ENCODE data around the gene CABYR.

CABYR gene

GRCh38 chr18:24138789-24139616, at the start of gene CABYR:
CABYR (plus strand) TSS chr18:24139062; CDS start chr18:24143115, 4,053 bp downstream.
- DNase-seq (ENCODE audit: extremely low read depth in 1 of 2, low read depth in 1 of 2) = peak; percentile 33 to 59

- no peak for DNase-seq (ENCODE audit: extremely low read depth in 1 of 2, low read depth in 1 of 2)
These were observed 49.8 kb upstream of the CABYR start for GRCh38 chr18:24089076-24089475.

GRCh38 chr18:24089515-24090337, 49.1 kb upstream of the CABYR start:
- DNase-seq (ENCODE audit: extremely low read depth in 1 of 2, low read depth in 1 of 2) = no peak

GRCh38 chr18:24090876-24091275, 48.0 kb upstream of the CABYR start:
- no peak for DNase-seq (ENCODE audit: extremely low read depth in 1 of 2, low read depth in 1 of 2)

GRCh38 chr18:24094561-24094960, 44.3 kb upstream of the CABYR start:
- no peak for DNase-seq (ENCODE audit: extremely low read depth in 1 of 2, low read depth in 1 of 2)

GRCh38 chr18:24095976-24096375, 42.9 kb upstream of the CABYR start:
- no peak for DNase-seq (ENCODE audit: extremely low read depth in 1 of 2, low read depth in 1 of 2)

- DNase-seq (ENCODE audit: extremely low read depth in 1 of 2, low read depth in 1 of 2) = no peak
These were observed 35.4 kb upstream of the CABYR start for GRCh38 chr18:24103320-24104021.

GRCh38 chr18:24104486-24104885, 34.4 kb upstream of the CABYR start:
- no peak for DNase-seq (ENCODE audit: extremely low read depth in 1 of 2, low read depth in 1 of 2)

GRCh38 chr18:24108641-24109040, 30.2 kb upstream of the CABYR start:
- no peak for DNase-seq (ENCODE audit: extremely low read depth in 1 of 2, low read depth in 1 of 2)

- no peak for DNase-seq (ENCODE audit: extremely low read depth in 1 of 2, low read depth in 1 of 2)
These were observed 26.9 kb upstream of the CABYR start for GRCh38 chr18:24111936-24112335.

- DNase-seq (ENCODE audit: extremely low read depth in 1 of 2, low read depth in 1 of 2) = no peak
These were observed 26.4 kb upstream of the CABYR start for GRCh38 chr18:24112464-24112863.

GRCh38 chr18:24112874-24113615, 25.8 kb upstream of the CABYR start:
- no peak for DNase-seq (ENCODE audit: extremely low read depth in 1 of 2, low read depth in 1 of 2)

GRCh38 chr18:24114924-24115549, 23.8 kb upstream of the CABYR start:
- DNase-seq (ENCODE audit: extremely low read depth in 1 of 2, low read depth in 1 of 2) = no peak

GRCh38 chr18:24115628-24116027, 23.2 kb upstream of the CABYR start:
- no peak for DNase-seq (ENCODE audit: extremely low read depth in 1 of 2, low read depth in 1 of 2)

- peak; percentile 28 to 51 for DNase-seq (ENCODE audit: extremely low read depth in 1 of 2, low read depth in 1 of 2)
These were observed 19.9 kb upstream of the CABYR start for GRCh38 chr18:24118750-24119577.

- no peak for DNase-seq (ENCODE audit: extremely low read depth in 1 of 2, low read depth in 1 of 2)
These were observed 18.2 kb upstream of the CABYR start for GRCh38 chr18:24120676-24121075.

GRCh38 chr18:24121625-24122024, 17.2 kb upstream of the CABYR start:
- no peak for DNase-seq (ENCODE audit: extremely low read depth in 1 of 2, low read depth in 1 of 2)

- DNase-seq (ENCODE audit: extremely low read depth in 1 of 2, low read depth in 1 of 2) = no peak
These were observed 12.5 kb upstream of the CABYR start for GRCh38 chr18:24126155-24126961.

Data from stimulated activated CD8-positive, alpha-beta memory T cell treated with anti-CD3 and anti-CD28 coated beads, Interleukin-7, amount 100 ng/mL, for 48 hours (primary cell).